HG02642 (cell line): ENCODE data around the gene HSPB1.
A peak's percentile ranks its signal among the peaks of the same experiment; 100 is the strongest.
"Not testable (repeated sequence)": the region's sequence is repeated elsewhere in the genome, so short reads cannot be mapped to it uniquely, and the experiment has no call there.

Experiments used
- ATAC-seq: cut with Tn5 transposase; IDR thresholded peaks from one replicate; pipeline ENCODE4 v1.9.1; 2021; ENCODE audit warnings: mild to moderate bottlenecking; ENCODE audit not compliant: unreplicated experiment, poor library complexity

The HSPB1 gene

DNA sequence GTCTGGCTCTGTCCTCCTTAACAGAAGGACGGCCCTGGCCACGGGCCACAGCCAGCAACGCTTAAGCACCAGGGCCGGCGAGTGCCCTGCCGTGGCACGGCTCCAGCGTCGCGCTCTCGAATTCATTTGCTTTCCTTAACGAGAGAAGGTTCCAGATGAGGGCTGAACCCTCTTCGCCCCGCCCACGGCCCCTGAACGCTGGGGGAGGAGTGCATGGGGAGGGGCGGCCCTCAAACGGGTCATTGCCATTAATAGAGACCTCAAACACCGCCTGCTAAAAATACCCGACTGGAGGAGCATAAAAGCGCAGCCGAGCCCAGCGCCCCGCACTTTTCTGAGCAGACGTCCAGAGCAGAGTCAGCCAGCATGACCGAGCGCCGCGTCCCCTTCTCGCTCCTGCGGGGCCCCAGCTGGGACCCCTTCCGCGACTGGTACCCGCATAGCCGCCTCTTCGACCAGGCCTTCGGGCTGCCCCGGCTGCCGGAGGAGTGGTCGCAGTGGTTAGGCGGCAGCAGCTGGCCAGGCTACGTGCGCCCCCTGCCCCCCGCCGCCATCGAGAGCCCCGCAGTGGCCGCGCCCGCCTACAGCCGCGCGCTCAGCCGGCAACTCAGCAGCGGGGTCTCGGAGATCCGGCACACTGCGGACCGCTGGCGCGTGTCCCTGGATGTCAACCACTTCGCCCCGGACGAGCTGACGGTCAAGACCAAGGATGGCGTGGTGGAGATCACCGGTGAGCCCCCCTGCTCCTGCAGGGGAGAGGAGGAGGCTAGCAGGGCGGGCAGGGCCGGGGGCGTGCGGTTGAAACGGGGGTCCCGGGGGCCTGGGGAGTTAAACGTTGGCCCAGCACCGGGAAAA, at the start of gene HSPB1:
Gene HSPB1, plus strand, starts transcription at position 327 of the 855 bp plus-strand sequence. Its CDS starts 40 bp downstream, at position 367.
- peak; percentile 66 for ATAC-seq

- no peak for ATAC-seq
Measured at GRCh38 chr7:76254781-76255180, 47.7 kb upstream of the HSPB1 start.

GRCh38 chr7:76257973-76258372, 44.5 kb upstream of the HSPB1 start:
- no peak for ATAC-seq

DNA sequence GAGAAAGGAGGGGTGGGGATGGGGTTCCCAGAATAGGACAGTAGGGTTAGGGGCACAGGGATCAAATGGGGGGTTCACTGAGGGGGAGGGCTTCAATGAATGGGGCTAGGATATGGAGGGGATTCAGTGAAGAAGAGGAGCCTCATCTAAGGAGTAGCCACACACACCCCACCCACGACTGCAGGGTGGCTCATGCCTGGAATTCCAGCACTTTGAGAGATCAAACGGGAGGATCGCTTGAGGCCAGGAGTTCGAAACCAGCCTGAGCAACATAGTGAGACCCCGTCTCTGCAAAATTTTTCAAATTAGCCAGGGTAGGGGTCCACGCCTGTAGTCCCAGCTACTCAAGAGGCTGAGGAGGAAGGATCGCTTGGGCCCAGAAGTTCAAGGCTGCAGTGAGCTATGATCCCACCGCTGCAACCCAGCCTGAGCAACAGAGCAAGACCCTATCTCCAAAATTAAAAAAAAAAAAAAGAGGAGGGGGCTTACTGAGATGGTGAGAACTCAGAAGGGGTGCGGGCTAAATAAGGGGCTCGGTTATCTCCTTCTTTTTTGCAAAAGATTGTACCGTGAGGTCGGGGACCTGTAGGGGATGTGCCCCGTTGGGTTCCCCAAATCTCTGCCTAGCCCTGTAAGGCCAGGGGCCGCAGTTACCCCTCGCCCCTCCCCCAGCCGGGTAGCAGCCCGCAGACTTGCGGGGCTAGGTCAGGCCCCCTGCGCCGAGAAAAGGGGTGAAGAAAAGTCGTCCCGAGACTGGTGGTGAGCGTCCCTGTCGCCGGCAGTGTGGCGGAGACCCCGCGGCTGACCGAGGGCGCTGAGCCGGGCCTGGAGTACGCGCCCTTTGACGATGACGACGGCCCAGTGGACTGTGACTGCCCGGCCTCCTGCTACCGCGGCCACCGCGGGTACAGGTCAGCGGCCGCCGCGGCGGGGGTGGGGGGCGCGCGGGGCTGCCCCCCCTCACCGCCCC, 43.1 kb upstream of the HSPB1 start:
- no peak for ATAC-seq

GRCh38 chr7:76260171-76260703, 42.2 kb upstream of the HSPB1 start:
- no peak for ATAC-seq

DNA sequence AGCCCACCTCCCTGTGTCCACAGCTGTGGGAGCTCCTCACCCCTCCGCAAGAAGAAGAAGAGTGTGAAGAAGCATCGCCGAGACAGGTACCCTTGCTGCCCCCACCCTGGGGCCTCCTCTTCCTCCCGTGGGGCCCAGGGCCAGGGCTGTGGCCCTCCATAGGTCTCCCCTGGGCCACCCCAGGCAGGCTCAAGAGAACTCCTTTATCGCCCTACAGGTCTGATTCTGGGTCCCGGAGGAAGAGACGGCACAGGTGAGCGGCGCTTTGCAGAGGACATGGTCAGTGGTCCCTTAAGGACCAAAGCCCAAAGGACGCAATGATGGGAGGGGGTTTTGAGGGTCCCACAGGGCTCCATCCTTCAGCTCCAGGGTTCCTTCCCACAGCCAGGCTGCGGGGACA, 41.1 kb upstream of the HSPB1 start:
- ATAC-seq: no peak

DNA sequence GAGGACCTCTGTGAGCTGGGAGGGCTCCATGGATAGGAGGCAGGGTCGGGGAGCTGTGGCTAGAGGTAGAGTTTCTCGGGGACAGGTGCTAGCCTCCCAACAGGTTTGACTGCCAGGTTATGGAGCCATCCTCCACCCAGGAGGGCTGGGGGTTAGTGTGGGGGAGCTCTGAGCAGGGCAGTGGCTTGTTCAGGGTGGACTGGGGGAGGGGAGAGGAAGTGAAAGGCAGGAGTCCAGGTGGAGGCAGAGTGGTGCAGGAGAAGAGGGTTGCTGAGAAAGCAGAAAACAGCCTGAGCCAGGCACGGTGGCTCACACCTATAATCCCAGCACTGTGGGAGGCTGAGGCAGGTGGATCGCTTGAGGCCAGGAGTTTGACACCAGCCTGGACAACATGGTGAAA, 40.5 kb upstream of the HSPB1 start:
- ATAC-seq: no peak

- ATAC-seq: peak; percentile 60
Measured at GRCh38 chr7:76262683-76263402, 39.6 kb upstream of the HSPB1 start.

GRCh38 chr7:76265299-76265698, 37.2 kb upstream of the HSPB1 start:
- ATAC-seq: no peak

- no peak for ATAC-seq
Measured at GRCh38 chr7:76267107-76267893, 35.2 kb upstream of the HSPB1 start.

DNA sequence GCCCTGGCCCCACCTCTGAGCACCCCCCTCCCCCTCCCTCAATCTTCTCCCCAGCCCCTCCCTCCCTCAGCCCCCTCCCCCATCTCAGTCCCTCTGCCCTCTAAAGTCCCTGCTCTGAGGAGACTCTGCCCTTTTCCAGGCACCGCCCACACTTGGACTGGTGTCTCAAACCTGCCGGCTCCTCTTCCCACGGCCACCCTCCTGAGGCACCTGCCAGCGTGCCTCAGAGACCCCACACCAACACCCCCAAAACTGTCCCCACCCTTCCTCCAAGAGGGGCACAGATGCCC, 34.6 kb upstream of the HSPB1 start:
- no peak for ATAC-seq

DNA sequence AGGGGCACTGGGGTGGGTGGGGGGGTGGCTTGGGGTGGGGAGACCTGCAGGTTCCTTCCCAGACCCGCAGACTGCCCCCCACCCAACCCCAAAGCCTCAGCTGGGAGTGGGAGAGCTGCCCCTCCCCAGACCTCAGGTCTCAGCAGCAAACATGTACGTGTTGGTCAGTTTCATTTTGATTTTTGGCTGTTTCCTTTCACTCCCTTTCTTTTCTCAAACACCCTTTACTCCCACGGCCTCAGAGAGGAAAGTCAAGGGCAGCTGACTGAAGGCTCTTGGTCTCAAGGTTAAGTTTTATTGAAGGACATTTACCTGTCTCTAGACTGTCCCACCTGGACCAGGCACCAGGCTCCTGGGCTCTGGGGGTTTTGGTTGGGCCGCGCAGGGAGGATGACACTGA, 34.1 kb upstream of the HSPB1 start:
- ATAC-seq: no peak

- ATAC-seq: no peak
Measured at GRCh38 chr7:76269895-76270294, 32.6 kb upstream of the HSPB1 start.

- not testable (repeated sequence) for ATAC-seq
Measured at GRCh38 chr7:76271384-76271783, 31.1 kb upstream of the HSPB1 start.

- no peak for ATAC-seq
Measured at GRCh38 chr7:76272142-76272541, 30.3 kb upstream of the HSPB1 start.

DNA sequence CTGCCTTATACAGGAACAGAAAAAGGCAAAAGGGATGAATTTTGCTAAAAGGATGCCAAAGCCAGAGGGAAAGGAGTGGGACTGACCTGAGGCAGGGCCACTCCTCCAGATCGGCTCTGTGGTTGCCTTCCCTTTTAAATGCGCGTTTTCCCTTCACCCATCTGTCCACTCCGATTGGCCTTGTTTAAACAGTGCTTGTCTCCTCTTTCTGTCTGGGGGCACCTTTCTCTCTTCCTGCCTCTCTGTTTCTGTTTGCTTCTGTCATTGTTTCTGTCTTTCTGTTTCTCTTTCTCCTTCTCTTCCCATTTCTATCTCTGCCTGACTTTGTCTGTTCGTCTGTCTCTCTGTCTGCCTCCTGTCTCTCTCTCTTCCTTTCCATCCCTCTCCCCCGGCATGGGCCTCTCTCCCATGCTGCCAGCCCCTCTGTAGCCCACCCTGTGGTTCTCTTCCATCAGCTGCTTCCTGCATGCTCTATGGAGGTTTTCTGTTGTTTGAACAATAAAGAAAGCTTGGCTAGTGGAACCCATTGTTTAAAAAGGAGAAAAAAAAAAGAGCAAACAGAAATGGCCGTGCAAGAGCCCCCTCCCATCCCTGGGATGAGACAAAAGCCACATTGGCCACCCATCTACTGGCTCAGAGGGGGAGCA, 29.5 kb upstream of the HSPB1 start:
- peak; percentile 46 for ATAC-seq

- ATAC-seq: no peak
Measured at GRCh38 chr7:76273503-76273902, 29.0 kb upstream of the HSPB1 start.

GRCh38 chr7:76278540-76278939, 23.9 kb upstream of the HSPB1 start:
- ATAC-seq: no peak

DNA sequence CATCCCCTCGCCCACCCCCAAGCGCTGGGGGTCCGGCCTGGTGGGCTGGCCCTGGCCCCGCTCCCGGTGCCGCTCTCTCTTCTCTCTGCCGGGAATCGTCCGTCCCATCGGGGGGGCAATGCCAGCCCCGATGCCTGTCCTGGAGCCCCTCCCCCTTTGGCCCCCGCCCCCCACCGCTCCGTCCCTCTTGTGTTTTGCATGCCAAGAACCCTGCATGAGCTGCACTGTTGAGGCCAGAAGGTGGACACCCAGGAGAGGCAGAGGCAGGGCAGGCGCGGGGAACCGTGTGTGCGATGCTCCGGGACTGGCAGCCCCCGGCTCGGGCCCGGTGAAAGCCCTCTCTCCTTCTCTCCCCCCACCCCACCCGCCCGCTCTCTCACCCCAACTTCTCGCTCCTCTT, 22.1 kb upstream of the HSPB1 start:
- no peak for ATAC-seq
